ENCODE results near the gene EFNB1.

- TF ChIP-seq CTCF (IDR thresholded peaks at IDR 0.05; ENCODE audit: insufficient read depth, low read depth, low read length) = no peak
- TF ChIP-seq EZH2 (IDR thresholded peaks at IDR 0.05; ENCODE audit: insufficient read depth, low read length) = no peak
Observed at GRCh38 chrX:68848189-68848940, 19.5 kb downstream of the EFNB1 start.

Data from astrocyte (in vitro differentiated cells and primary cell).